Calu3 (cell line): Measurements from ENCODE around the gene GPC3. TPM values are rescaled to one million over a fixed set of nuclear protein-coding genes. Genes with fewer than 3 reads are reported as not detected.

Experiments
- BruUV-seq: library from RNA; stranded (reverse); fragments of 400-500 nt; replicated peaks from 2 replicates; lab custom pipeline; 2021; lab: Mats Ljungman, UMichigan
- CTCF ChIA-PET: fragments of 300-600 bp; sonication (Branson Sonifier 250); formaldehyde crosslinking; loops from one replicate; lab custom pipeline; 2022; ENCODE audit warnings: antibody characterized with exemption; lab: Charles Lee
- DNase-seq: peaks from one replicate; pipeline ENCODE4 v3.0.0; 2022
- H3K27ac Mint-ChIP-seq: one replicate; pipeline ENCODE4 v1.8.0; 2022; ENCODE audit warnings: mixed read lengths; ENCODE audit not compliant: unreplicated experiment
- H3K27me3 Mint-ChIP-seq: one replicate; pipeline ENCODE4 v1.8.0; 2022; ENCODE audit warnings: mixed read lengths; ENCODE audit not compliant: unreplicated experiment
- H3K36me3 Mint-ChIP-seq: one replicate; pipeline ENCODE4 v1.8.0; 2022; ENCODE audit warnings: mild to moderate bottlenecking, moderate library complexity, mixed read lengths; ENCODE audit not compliant: insufficient read depth, unreplicated experiment
- H3K4me1 Mint-ChIP-seq: one replicate; pipeline ENCODE4 v1.8.0; 2022; ENCODE audit warnings: mild to moderate bottlenecking, low read depth, mixed read lengths; ENCODE audit not compliant: unreplicated experiment
- H3K4me3 Mint-ChIP-seq: one replicate; pipeline ENCODE4 v1.8.0; 2022; ENCODE audit warnings: mild to moderate bottlenecking, low read depth, moderate library complexity, mixed read lengths; ENCODE audit not compliant: unreplicated experiment
- H3K9me3 Mint-ChIP-seq: one replicate; pipeline ENCODE4 v1.8.0; 2022; ENCODE audit warnings: low read depth, mixed read lengths; ENCODE audit not compliant: unreplicated experiment
- CTCF ChIP-seq: fragments of 200-600 bp; IDR thresholded peaks from one replicate; pipeline ENCODE4 v1.8.0; 2022; ENCODE audit warnings: antibody characterized with exemption; ENCODE audit not compliant: unreplicated experiment
- intact Hi-C: fragments of 100-400 bp; cut with micrococcal nuclease; formaldehyde crosslinking; loops from one replicate; pipeline ENCODE4 v1.10.0; 2022; ENCODE audit not compliant: unreplicated experiment
- total RNA-seq: library from RNA; stranded (reverse); gene quantifications from 2 replicates; pipeline ENCODE4 v1.2.3, GENCODE V29; 2022

Gene GPC3
- total RNA-seq, 1 experiment from 2014 or later = 2.3 TPM

- no peak for DNase-seq
- Mint-ChIP-seq H3K36me3 (no peaks in the 10 kb centered on the region), H3K4me1 (no peaks in the 10 kb centered on the region), H3K9me3 (no peaks in the 10 kb centered on the region), H3K27me3 (no peaks in the 10 kb centered on the region), H3K27ac (no peak overlapping the region), H3K4me3 (no peak overlapping the region)
- BruUV-seq = no TSS peak
- intact Hi-C loops = no loop called here
- CTCF ChIA-PET = no interaction called here
- TF ChIP-seq CTCF = no peak
These were observed 181.3 kb downstream of the GPC3 start for GRCh38 chrX:133804072-133804471.

GRCh38 chrX:133796282-133796681 is 189.1 kb downstream of the GPC3 start:
- H3K4me1 Mint-ChIP-seq = no peaks in the 10 kb centered on the region

GRCh38 chrX:133794126-133794525 is 191.3 kb downstream of the GPC3 start:
- H3K27me3 Mint-ChIP-seq = no peaks in the 10 kb centered on the region
- no TSS peak for BruUV-seq
- TF ChIP-seq CTCF = no peak
- no peak for DNase-seq
- H3K4me3 Mint-ChIP-seq = no peak overlapping the region
- intact Hi-C loops = loop anchor here (5.0 to 10.0 kb wide), 3 partner anchors 97 to 603 kb away; no protein-coding TSS in a partner anchor
- H3K27ac Mint-ChIP-seq = no peak overlapping the region
- H3K36me3 Mint-ChIP-seq = no peaks in the 10 kb centered on the region
- no peaks in the 10 kb centered on the region for H3K9me3 Mint-ChIP-seq
- CTCF ChIA-PET = no interaction called here
- H3K4me1 Mint-ChIP-seq = no peaks in the 10 kb centered on the region

More at GRCh38 chrX:133796282-133796681, 189.1 kb downstream of the GPC3 start:
- Mint-ChIP-seq H3K4me3 (no peak overlapping the region), H3K27ac (no peak overlapping the region), H3K27me3 (no peaks in the 10 kb centered on the region), H3K36me3 (no peaks in the 10 kb centered on the region), H3K9me3 (no peaks in the 10 kb centered on the region)
- no peak for DNase-seq
- intact Hi-C loops = loop anchor here (10.0 kb wide), 1 partner anchor 349 kb away; no protein-coding TSS in a partner anchor
- BruUV-seq = no TSS peak
- TF ChIP-seq CTCF = no peak
- CTCF ChIA-PET = no interaction called here

- CTCF ChIA-PET = interaction anchor here (1.5 kb wide), 1 partner anchor 13 kb away, joined by 5 read pairs; no protein-coding TSS in a partner anchor
These were observed 191.8 kb downstream of the GPC3 start for GRCh38 chrX:133793626-133794025.

More at GRCh38 chrX:133793626-133794025, 191.8 kb downstream of the GPC3 start:
- Mint-ChIP-seq H3K27ac (no peak overlapping the region), H3K27me3 (no peaks in the 10 kb centered on the region), H3K36me3 (no peaks in the 10 kb centered on the region), H3K9me3 (no peaks in the 10 kb centered on the region), H3K4me1 (no peaks in the 10 kb centered on the region), H3K4me3 (no peak overlapping the region)
- intact Hi-C loops = loop anchor here (5.0 to 10.0 kb wide), 3 partner anchors 96 to 604 kb away; no protein-coding TSS in a partner anchor
- TF ChIP-seq CTCF = no peak
- DNase-seq = no peak
- BruUV-seq = no TSS peak
